Measurements from ENCODE around the gene BZW2. TPM values are rescaled to one million over a fixed set of nuclear protein-coding genes. Genes with fewer than 3 reads are reported as not detected.
"Not testable (repeated sequence)": the region's sequence is repeated elsewhere in the genome, so short reads cannot be mapped to it uniquely, and the experiment has no call there.

The BZW2 gene
- total RNA-seq, 4 donors from 2014 or later, result 43.6 to 82.4 (median 64.8) TPM

GRCh38 chr7:16657656-16658279, 11.8 kb downstream of the BZW2 start:
- Histone ChIP-seq H3K27me3 (no peaks in the 10 kb centered on the region), H3K36me3 (no peaks in the 10 kb centered on the region), H3K27ac (no peak overlapping the region), H3K4me3 (no peak overlapping the region), H3K9me3 (no peaks in the 10 kb centered on the region), H3K4me1 (peaks cover 10 to 51% (median 11%) of the 10 kb centered on the region in 3 donors)
- TF ChIP-seq POLR2A (IDR thresholded peaks at IDR 0.05) (no peak), CTCF (IDR thresholded peaks at IDR 0.05) (no peak), POLR2AphosphoS5 (IDR thresholded peaks at IDR 0.05) (no peak), EP300 (IDR thresholded peaks at IDR 0.05) (no peak)
- 60 to 78% methylated on average over 4 of the region's 4 CpGs for WGBS, 2 donors (ENCODE audit: low coverage in 1 of 2)
- peak; percentile 86 for ATAC-seq

GRCh38 chr7:16659854-16660497, 14.0 kb downstream of the BZW2 start:
- not testable (repeated sequence) for H3K27ac ChIP-seq, H3K4me3 ChIP-seq, ATAC-seq, H3K27me3 ChIP-seq, H3K9me3 ChIP-seq, H3K36me3 ChIP-seq
- H3K4me1 ChIP-seq, result peaks cover 10 to 57% (median 11%) of the 10 kb centered on the region in 3 donors
- 81% methylated on average over 6 to 8 of the region's 8 CpGs for WGBS, 2 donors (ENCODE audit: low coverage in 1 of 2)

GRCh38 chr7:16660702-16661464, 14.9 kb downstream of the BZW2 start:
- 74 to 81% methylated on average over 5 of the region's 5 CpGs for WGBS, 2 donors (ENCODE audit: low coverage in 1 of 2)
- Histone ChIP-seq H3K4me3 (no peak overlapping the region), H3K4me1 (peaks cover 10 to 53% (median 11%) of the 10 kb centered on the region in 3 donors), H3K9me3 (no peaks in the 10 kb centered on the region), H3K27ac (no peak overlapping the region), H3K27me3 (no peaks in the 10 kb centered on the region), H3K36me3 (no peaks in the 10 kb centered on the region)
- ATAC-seq, result no peak
- no peak for TF ChIP-seq POLR2A (IDR thresholded peaks at IDR 0.05)
- TF ChIP-seq CTCF (IDR thresholded peaks at IDR 0.05), result no peak
- TF ChIP-seq POLR2AphosphoS5 (IDR thresholded peaks at IDR 0.05), result no peak
- TF ChIP-seq EP300 (IDR thresholded peaks at IDR 0.05), result no peak

- ATAC-seq, result no peak
- Histone ChIP-seq H3K27ac (peak overlapping the region; percentile 17 to 47 (median 38)), H3K36me3 (no peaks in the 10 kb centered on the region), H3K27me3 (no peaks in the 10 kb centered on the region), H3K4me1 (peaks cover 10 to 55% (median 11%) of the 10 kb centered on the region in 3 donors), H3K9me3 (no peaks in the 10 kb centered on the region), H3K4me3 (no peak overlapping the region)
- no peak for TF ChIP-seq CTCF (IDR thresholded peaks at IDR 0.05)
- no peak for TF ChIP-seq POLR2A (IDR thresholded peaks at IDR 0.05)
- no peak for TF ChIP-seq POLR2AphosphoS5 (IDR thresholded peaks at IDR 0.05)
- TF ChIP-seq EP300 (IDR thresholded peaks at IDR 0.05), result no peak
- WGBS, 2 donors (ENCODE audit: low coverage in 1 of 2), result 38% methylated on average over 1 of the region's 1 CpG; no CpG with 5 or more reads in 1 of the 2 donors
Observed at GRCh38 chr7:16661924-16662323, 15.9 kb downstream of the BZW2 start.

GRCh38 chr7:16667355-16667754, 21.4 kb downstream of the BZW2 start:
- 31 to 56% methylated on average over 3 of the region's 3 CpGs for WGBS, 2 donors (ENCODE audit: low coverage in 1 of 2)
- H3K27ac ChIP-seq, result peak overlapping the region; percentile 49 to 74 (median 68)
- H3K4me3 ChIP-seq, result no peak overlapping the region
- no peak for TF ChIP-seq CTCF (IDR thresholded peaks at IDR 0.05)
- no peak for TF ChIP-seq EP300 (IDR thresholded peaks at IDR 0.05)
- no peak for TF ChIP-seq POLR2AphosphoS5 (IDR thresholded peaks at IDR 0.05)
- no peak for TF ChIP-seq POLR2A (IDR thresholded peaks at IDR 0.05)
- H3K4me1 ChIP-seq, result peaks cover 0 to 58% (median 2%) of the 10 kb centered on the region in 3 donors
- H3K36me3 ChIP-seq, result no peaks in the 10 kb centered on the region
- H3K9me3 ChIP-seq, result no peaks in the 10 kb centered on the region
- ATAC-seq, result no peak
- H3K27me3 ChIP-seq, result no peaks in the 10 kb centered on the region
